Mesenchymal stem cell (in vitro differentiated cells and primary cell): ENCODE measurements around the gene CKAP5.

Experiments used
- DNase-seq: peaks from one replicate; pipeline ENCODE4 v3.0.0-alpha.2; 2013
- H2AFZ ChIP-seq: one replicate; pipeline ENCODE4 v1.6.1; 2013; ENCODE audit warnings: low read depth, mild to moderate bottlenecking, control low read depth, inconsistent platforms, low read length, moderate library complexity
- H2AK5ac ChIP-seq: 2 replicates; pipeline ENCODE4 v1.6.1; 2013; ENCODE audit warnings: low read length, moderate library complexity, mild to moderate bottlenecking, inconsistent platforms; ENCODE audit not compliant: severe bottlenecking
- H2BK120ac ChIP-seq: one replicate; pipeline ENCODE4 v1.6.1; 2013; ENCODE audit warnings: low read depth, mild to moderate bottlenecking, inconsistent platforms, low read length, moderate library complexity
- H2BK12ac ChIP-seq, 2 experiments: one replicate each; pipeline ENCODE4 v1.6.1; 2013; ENCODE audit warnings: inconsistent platforms in 2 of 2, low read length in 2 of 2, mild to moderate bottlenecking in 2 of 2, moderate library complexity in 2 of 2, control low read depth in 1 of 2
- H2BK15ac ChIP-seq: one replicate; pipeline ENCODE4 v1.6.1; 2013; ENCODE audit warnings: mild to moderate bottlenecking, low read depth, inconsistent platforms; ENCODE audit not compliant: poor library complexity, severe bottlenecking
- H2BK5ac ChIP-seq: 2 replicates; pipeline ENCODE4 v1.6.1; 2013; ENCODE audit warnings: low read depth, mild to moderate bottlenecking, low read length, control low read depth, inconsistent platforms; ENCODE audit not compliant: poor library complexity, severe bottlenecking
- H3K14ac ChIP-seq, 2 experiments: one replicate each; pipeline ENCODE4 v1.6.1; 2013; ENCODE audit warnings: inconsistent platforms in 2 of 2, low read length in 2 of 2, control low read depth in 1 of 2, mild to moderate bottlenecking in 1 of 2, moderate library complexity in 1 of 2
- H3K18ac ChIP-seq, 2 experiments: one replicate each; pipeline ENCODE4 v1.6.1; 2013; ENCODE audit warnings: inconsistent platforms in 2 of 2, low read length in 2 of 2, control low read depth in 1 of 2, low read depth in 1 of 2, mild to moderate bottlenecking in 1 of 2
- H3K23ac ChIP-seq, 2 experiments: one replicate each; pipeline ENCODE4 v1.6.1; 2013; ENCODE audit warnings: inconsistent platforms in 2 of 2, low read length in 2 of 2, mild to moderate bottlenecking in 2 of 2, moderate library complexity in 2 of 2, control low read depth in 1 of 2
- H3K27ac ChIP-seq: 2 replicates; pipeline ENCODE4 v1.5.1; 2013; ENCODE audit warnings: mild to moderate bottlenecking, moderate library complexity, low read length, control low read depth, inconsistent platforms; ENCODE audit not compliant: poor library complexity, severe bottlenecking
- H3K27me3 ChIP-seq, 2 experiments: 2 replicates each; pipeline versions ENCODE4 v1.6.1 to v1.7.0; 2013; ENCODE audit warnings: low read length in 2 of 2, mild to moderate bottlenecking in 2 of 2, moderate library complexity in 2 of 2, control low read depth in 1 of 2, inconsistent platforms in 1 of 2; ENCODE audit not compliant: control insufficient read depth in 1 of 2, insufficient read depth in 1 of 2
- H3K36me3 ChIP-seq, 2 experiments: 2 replicates each; pipeline versions ENCODE4 v1.6.1 to v1.7.0; 2013; ENCODE audit warnings: low read length in 2 of 2, control low read depth in 1 of 2, inconsistent platforms in 1 of 2, low read depth in 1 of 2, mild to moderate bottlenecking in 1 of 2; ENCODE audit not compliant: insufficient read depth in 2 of 2, control insufficient read depth in 1 of 2
- H3K4ac ChIP-seq, 2 experiments: one replicate each; pipeline ENCODE4 v1.6.1; 2013; ENCODE audit warnings: inconsistent platforms in 2 of 2, low read length in 2 of 2, mild to moderate bottlenecking in 2 of 2, moderate library complexity in 2 of 2, control low read depth in 1 of 2, low read depth in 1 of 2
- H3K4me1 ChIP-seq: 2 replicates; pipeline ENCODE4 v1.6.1; 2013; ENCODE audit warnings: low read depth, low read length, control low read depth; ENCODE audit not compliant: control insufficient read depth, insufficient read depth
- H3K4me2 ChIP-seq: 2 replicates; pipeline ENCODE4 v1.6.1; 2013; ENCODE audit warnings: low read length, mild to moderate bottlenecking, inconsistent platforms; ENCODE audit not compliant: poor library complexity, severe bottlenecking
- H3K4me3 ChIP-seq, 2 experiments: 2 replicates each; pipeline versions ENCODE4 v1.5.1 to v1.7.0; 2013; ENCODE audit warnings: low read length in 2 of 2, mild to moderate bottlenecking in 2 of 2, control low read depth in 1 of 2, low read depth in 1 of 2; ENCODE audit not compliant: insufficient read depth in 1 of 2
- H3K79me1 ChIP-seq: replicated peaks from 2 replicates; pipeline ENCODE4 v1.6.1; 2013; ENCODE audit warnings: mild to moderate bottlenecking, control low read depth, low read length, inconsistent platforms; ENCODE audit not compliant: poor library complexity, severe bottlenecking
- H3K9ac ChIP-seq: 2 replicates; pipeline ENCODE4 v1.7.0; 2013; ENCODE audit warnings: mild to moderate bottlenecking, low read length, moderate library complexity
- H3K9me3 ChIP-seq: 2 replicates; pipeline ENCODE4 v1.7.0; 2013; ENCODE audit warnings: mild to moderate bottlenecking, low read length; ENCODE audit not compliant: control insufficient read depth
- H4K8ac ChIP-seq: one replicate; pipeline ENCODE4 v1.6.1; 2013; ENCODE audit warnings: inconsistent platforms, mild to moderate bottlenecking, low read length, moderate library complexity
- H4K91ac ChIP-seq: one replicate; pipeline ENCODE4 v1.6.1; 2013; ENCODE audit warnings: mild to moderate bottlenecking, low read length, inconsistent platforms
- WGBS: methylation state at CpG from one replicate; pipeline ENCODE4 v1.1.7; 2013; ENCODE audit warnings: mixed read lengths; 5-methylcytosine and 5-hydroxymethylcytosine counted together

CKAP5 gene

GRCh38 chr11:46723359-46723680, 122.8 kb downstream of the CKAP5 start:
- Histone ChIP-seq H3K9ac (no peak overlapping the region), H3K4me3 (no peak overlapping the region), H2AK5ac (no peak overlapping the region), H2BK12ac (no peak overlapping the region), H3K36me3 (no peaks in the 10 kb centered on the region), H2AFZ (no peak overlapping the region), H3K4me2 (no peak overlapping the region), H2BK15ac (no peak overlapping the region), H3K18ac (no peak overlapping the region), H3K27me3 (no peaks in the 10 kb centered on the region), H4K8ac (no peak overlapping the region), H2BK120ac (no peak overlapping the region), H3K14ac (no peak overlapping the region), H3K4me1 (peaks cover 16% of the 10 kb centered on the region), H3K79me1 (no peaks in the 10 kb centered on the region), H4K91ac (no peak overlapping the region), H3K23ac (no peak overlapping the region), H2BK5ac (no peak overlapping the region), H3K27ac (no peak overlapping the region), H3K4ac (no peak overlapping the region), H3K9me3 (no peaks in the 10 kb centered on the region)
- WGBS, result 95% methylated on average over 8 of the region's 8 CpGs
- DNase-seq, result no peak

- Histone ChIP-seq H2AK5ac (no peak overlapping the region), H3K79me1 (no peaks in the 10 kb centered on the region), H2AFZ (no peak overlapping the region), H3K4ac (no peak overlapping the region), H3K18ac (no peak overlapping the region), H3K4me3 (no peak overlapping the region), H3K27me3 (no peaks in the 10 kb centered on the region), H2BK15ac (no peak overlapping the region), H3K4me1 (peaks cover 20% of the 10 kb centered on the region), H3K23ac (no peak overlapping the region), H2BK120ac (no peak overlapping the region), H3K4me2 (no peak overlapping the region), H3K9me3 (no peaks in the 10 kb centered on the region), H2BK12ac (no peak overlapping the region), H3K9ac (no peak overlapping the region), H3K36me3 (no peaks in the 10 kb centered on the region), H2BK5ac (no peak overlapping the region), H4K8ac (no peak overlapping the region), H4K91ac (no peak overlapping the region), H3K27ac (no peak overlapping the region), H3K14ac (no peak overlapping the region)
- WGBS, result 95% methylated on average over 11 of the region's 11 CpGs
- DNase-seq, result no peak
Measured at GRCh38 chr11:46722566-46723358, 123.3 kb downstream of the CKAP5 start.

GRCh38 chr11:46721286-46721685, 124.8 kb downstream of the CKAP5 start:
- H3K9me3 ChIP-seq, result no peaks in the 10 kb centered on the region
- H2BK5ac ChIP-seq, result no peak overlapping the region
- H2AFZ ChIP-seq, result no peak overlapping the region
- no peaks in the 10 kb centered on the region for H3K36me3 ChIP-seq
- H3K4me3 ChIP-seq, result no peak overlapping the region
- H2BK12ac ChIP-seq, result no peak overlapping the region
- peaks cover 20% of the 10 kb centered on the region for H3K4me1 ChIP-seq
- H2BK15ac ChIP-seq, result no peak overlapping the region
- no peak overlapping the region for H3K9ac ChIP-seq
- no peak overlapping the region for H3K4me2 ChIP-seq
- WGBS, result 91% methylated on average over 6 of the region's 6 CpGs
- H3K27ac ChIP-seq, result no peak overlapping the region
- no peak overlapping the region for H4K8ac ChIP-seq
- no peak overlapping the region for H2BK120ac ChIP-seq
- no peak overlapping the region for H2AK5ac ChIP-seq
- H3K79me1 ChIP-seq, result no peaks in the 10 kb centered on the region
- no peak overlapping the region for H4K91ac ChIP-seq
- H3K27me3 ChIP-seq, result no peaks in the 10 kb centered on the region
- H3K4ac ChIP-seq, result no peak overlapping the region
- H3K18ac ChIP-seq, result no peak overlapping the region
- no peak overlapping the region for H3K23ac ChIP-seq
- DNase-seq, result no peak
- no peak overlapping the region for H3K14ac ChIP-seq

DNA sequence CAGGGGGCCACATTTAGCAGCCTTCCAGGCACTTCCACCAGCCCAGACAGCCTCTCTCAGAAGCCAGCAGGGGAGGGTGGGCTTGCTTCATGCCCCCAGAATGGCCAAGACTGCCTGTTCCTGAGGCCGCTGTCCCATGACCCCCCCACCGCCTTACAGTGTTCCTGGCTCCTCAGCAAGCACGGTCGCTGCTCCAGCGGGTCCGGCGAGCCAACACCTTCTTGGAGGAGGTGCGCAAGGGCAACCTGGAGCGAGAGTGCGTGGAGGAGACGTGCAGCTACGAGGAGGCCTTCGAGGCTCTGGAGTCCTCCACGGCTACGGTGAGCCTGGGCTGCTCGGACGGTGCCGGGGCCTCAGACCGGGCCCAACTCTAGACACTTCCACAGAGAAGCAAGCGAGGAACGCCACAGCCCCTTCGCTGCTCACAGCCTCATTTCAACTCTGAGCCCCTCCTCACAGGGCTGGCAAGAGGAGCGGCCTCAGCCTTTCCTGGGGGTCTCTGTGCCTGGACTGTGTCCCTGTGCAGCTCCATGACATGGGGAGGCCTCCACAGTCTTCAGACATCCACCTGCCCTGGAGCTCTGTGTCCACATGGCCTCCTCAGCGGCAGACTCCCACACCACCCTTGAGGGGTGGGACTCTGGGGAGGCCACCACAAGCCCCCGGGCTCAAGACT, 126.4 kb downstream of the CKAP5 start:
- Histone ChIP-seq H3K18ac (no peak overlapping the region), H3K4me3 (no peak overlapping the region), H3K9ac (no peak overlapping the region), H4K8ac (no peak overlapping the region), H3K4ac (no peak overlapping the region), H3K79me1 (no peaks in the 10 kb centered on the region), H2AFZ (no peak overlapping the region), H3K4me1 (peaks cover 13% of the 10 kb centered on the region), H2AK5ac (no peak overlapping the region), H2BK15ac (no peak overlapping the region), H3K36me3 (no peaks in the 10 kb centered on the region), H3K27ac (no peak overlapping the region), H4K91ac (no peak overlapping the region), H3K27me3 (no peaks in the 10 kb centered on the region), H3K9me3 (no peaks in the 10 kb centered on the region), H2BK12ac (no peak overlapping the region), H3K4me2 (no peak overlapping the region), H2BK120ac (no peak overlapping the region), H3K14ac (no peak overlapping the region), H2BK5ac (no peak overlapping the region), H3K23ac (no peak overlapping the region)
- WGBS, result 96% methylated on average over 25 of the region's 25 CpGs
- no peak for DNase-seq
